Stimulated activated CD8-positive, alpha-beta memory T cell treated with anti-CD3 and anti-CD28 coated beads, Interleukin-15, amount 100 ng/mL, for 24 hours (primary cell): ENCODE results near the gene C19orf18.
"Not testable (repeated sequence)": the region's sequence is repeated elsewhere in the genome, so short reads cannot be mapped to it uniquely, and the experiment has no call there.

ENCODE experiments used
- DNase-seq: peaks from one replicate; pipeline ENCODE4 v3.0.0-alpha.2; 2020; ENCODE audit warnings: low read depth

The C19orf18 gene

GRCh38 chr19:57974434-57974833 lies at the start of gene C19orf18:
TSS of gene C19orf18 (minus strand) at chr19:57974534. CDS start at chr19:57974432, 102 bp downstream.
- DNase-seq = no peak

GRCh38 chr19:58022283-58022660 lies 47.9 kb upstream of the C19orf18 start:
- no peak for DNase-seq

- DNase-seq = no peak
These were observed 47.4 kb upstream of the C19orf18 start for GRCh38 chr19:58021541-58022282.

- no peak for DNase-seq
These were observed 45.8 kb upstream of the C19orf18 start for GRCh38 chr19:58020129-58020528.

- DNase-seq = no peak
These were observed 39.8 kb upstream of the C19orf18 start for GRCh38 chr19:58014141-58014540.

GRCh38 chr19:58010507-58010906 lies 36.2 kb upstream of the C19orf18 start:
- DNase-seq = no peak

GRCh38 chr19:58009666-58010301 lies 35.5 kb upstream of the C19orf18 start:
- no peak for DNase-seq

GRCh38 chr19:58009301-58009665 lies 34.9 kb upstream of the C19orf18 start:
- no peak for DNase-seq

GRCh38 chr19:58008877-58009276 lies 34.5 kb upstream of the C19orf18 start:
- DNase-seq = not testable (repeated sequence)

- no peak for DNase-seq
These were observed 33.0 kb upstream of the C19orf18 start for GRCh38 chr19:58007285-58007684.

- no peak for DNase-seq
These were observed 29.0 kb upstream of the C19orf18 start for GRCh38 chr19:58003174-58003828.

- peak; percentile 65 for DNase-seq
These were observed 28.2 kb upstream of the C19orf18 start, which contains the start of gene ZNF606 for GRCh38 chr19:58002384-58003173. TSS of gene ZNF606 (minus strand) at chr19:58002820. CDS start at chr19:58001319, 1,501 bp downstream.

GRCh38 chr19:58001895-58002369 lies 27.6 kb upstream of the C19orf18 start:
- DNase-seq = no peak

- DNase-seq = no peak
These were observed 26.3 kb upstream of the C19orf18 start for GRCh38 chr19:58000677-58001076.

- no peak for DNase-seq
These were observed 18.5 kb upstream of the C19orf18 start for GRCh38 chr19:57992841-57993240.

GRCh38 chr19:57978586-57979289 lies 4.4 kb upstream of the C19orf18 start:
- no peak for DNase-seq

- no peak for DNase-seq
These were observed 9.6 kb downstream of the C19orf18 start for GRCh38 chr19:57964761-57965160.

- DNase-seq = no peak
These were observed 12.5 kb downstream of the C19orf18 start for GRCh38 chr19:57961785-57962184.

GRCh38 chr19:57954996-57955395 lies 19.3 kb downstream of the C19orf18 start:
- no peak for DNase-seq

- DNase-seq = no peak
These were observed 24.6 kb downstream of the C19orf18 start for GRCh38 chr19:57949702-57950101.

GRCh38 chr19:57949296-57949695 lies 25.0 kb downstream of the C19orf18 start:
- DNase-seq = no peak
